Omental fat pad (tissue), 4 donors: ENCODE results near the gene PTPRB. TPM values are rescaled to one million over a fixed set of nuclear protein-coding genes. Genes with fewer than 3 reads are reported as not detected.

Source experiments
- ATAC-seq: fragments of 150-250 bp; one replicate; pipeline ENCODE4 v1.9.1; 2016; ENCODE audit warnings: mild to moderate bottlenecking, moderate library complexity; ENCODE audit not compliant: low FRiP score
- DNase-seq: peaks from one replicate; pipeline ENCODE4 v3.0.0-alpha.2; 2019; ENCODE audit warnings: low spot score
- CTCF ChIP-seq, 3 donors: fragments of 450-650 bp; IDR thresholded peaks; one replicate each; pipeline ENCODE4 v1.5.1; 2016 to 2017; ENCODE audit warnings: antibody characterized with exemption in 3 of 3, mild to moderate bottlenecking in 3 of 3, moderate library complexity in 2 of 3
- total RNA-seq, 4 donors: library from RNA; depleted of rRNA; stranded (reverse); fragments of >200 nt; gene quantifications; one replicate each; pipeline ENCODE4 v1.1.0, GENCODE V29; 2016

PTPRB gene
- total RNA-seq, 4 donors from 2014 or later, result 14.8 to 165 (median 55.6) TPM

- DNase-seq (no peak), ATAC-seq (no peak)
- no peak for TF ChIP-seq CTCF (IDR thresholded peaks at IDR 0.05)
Observed at GRCh38 chr12:70666364-70666763, 29.1 kb upstream of the PTPRB start.

- TF ChIP-seq CTCF (IDR thresholded peaks at IDR 0.05), result no peak
- DNase-seq, result no peak
- no peak for ATAC-seq
Observed at GRCh38 chr12:70664465-70664881, 27.2 kb upstream of the PTPRB start.

GRCh38 chr12:70663838-70664237, 26.6 kb upstream of the PTPRB start:
- no peak for DNase-seq
- no peak for TF ChIP-seq CTCF (IDR thresholded peaks at IDR 0.05)
- ATAC-seq, result no peak

GRCh38 chr12:70661466-70662161, 24.4 kb upstream of the PTPRB start:
- no peak for DNase-seq
- no peak for TF ChIP-seq CTCF (IDR thresholded peaks at IDR 0.05)
- ATAC-seq, result no peak

- DNase-seq, result no peak
- TF ChIP-seq CTCF (IDR thresholded peaks at IDR 0.05), result no peak
- peak; percentile 62 for ATAC-seq
Observed at GRCh38 chr12:70660620-70661219, 23.5 kb upstream of the PTPRB start.

- no peak for ATAC-seq
- no peak for DNase-seq
- TF ChIP-seq CTCF (IDR thresholded peaks at IDR 0.05), result no peak
Observed at GRCh38 chr12:70660002-70660604, 22.9 kb upstream of the PTPRB start.
